ENCODE data around the gene FGD3. TPM values are rescaled to one million over a fixed set of nuclear protein-coding genes. Genes with fewer than 3 reads are reported as not detected.

Gene FGD3
- total and polyA plus RNA-seq, 2 of the 8 experiments (the other 6 are each of a cell fraction or from before 2014, with no cell fraction given): 1.4 to 1.9 TPM

DNA sequence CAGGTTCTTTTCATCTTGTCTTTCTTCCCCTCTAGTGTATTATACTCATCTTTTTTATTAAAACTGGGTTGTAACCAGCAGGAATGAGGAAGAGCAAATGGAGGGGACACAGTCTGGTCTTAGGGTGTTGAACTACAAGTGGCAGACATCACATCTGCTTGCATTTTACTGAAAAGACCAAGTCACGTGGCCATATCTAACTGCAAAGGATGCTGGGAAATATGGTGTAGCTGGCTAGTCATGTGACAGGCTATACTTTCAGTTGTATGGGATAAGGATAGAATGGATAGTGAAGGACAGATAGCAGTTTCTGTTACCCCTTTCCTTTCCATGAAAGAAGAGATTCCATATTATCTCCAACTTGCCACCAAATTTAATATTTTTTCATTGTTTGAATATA, 13.0 kb upstream of the FGD3 start:
- Histone ChIP-seq H3K4me2 (ENCODE audit: insufficient read depth in 1 of 2, low read depth in 2 of 2, low read length in 2 of 2) (no peak overlapping the region), H4K8ac (ENCODE audit: extremely low read depth, insufficient read depth, low read length) (no peak overlapping the region), H2AFZ (ENCODE audit: low read length) (no peak overlapping the region), H2BK20ac (ENCODE audit: low read length) (no peak overlapping the region), H3K4me3 (ENCODE audit: extremely low read depth in 1 of 4, insufficient read depth in 2 of 4, low read depth in 3 of 4, low read length in 4 of 4) (no peak overlapping the region), H2BK5ac (ENCODE audit: low read depth, low read length) (no peak overlapping the region), H2BK15ac (ENCODE audit: low read length) (no peak overlapping the region), H3K9me3 (ENCODE audit: insufficient read depth in 2 of 2, low read depth in 1 of 2, low read length in 1 of 2) (no peaks in the 10 kb centered on the region; a peak in 1 of 4 replicates), H2AK5ac (ENCODE audit: low read depth, low read length) (no peak overlapping the region), H3K36me3 (ENCODE audit: control insufficient read depth in 2 of 4, insufficient read depth in 4 of 4, low read length in 3 of 4) (no peaks in the 10 kb centered on the region), H3K23ac (ENCODE audit: insufficient read length) (no peak overlapping the region), H3K9ac (replicated peaks in 1 of 4; ENCODE audit: extremely low read depth in 1 of 4, low read depth in 3 of 4, low read length in 3 of 4) (no peak overlapping the region), H3K56ac (replicated peaks; ENCODE audit: insufficient read length, low read depth, low read length) (no peak overlapping the region), H3K23me2 (ENCODE audit: low read depth, low read length) (no peaks in the 10 kb centered on the region), H3K27me3 (replicated peaks in 1 of 4; ENCODE audit: control insufficient read depth in 3 of 4, extremely low read depth in 1 of 4, insufficient read depth in 3 of 4, low read length in 3 of 4) (no peaks in the 10 kb centered on the region), H3K4ac (replicated peaks; ENCODE audit: insufficient read length, low read depth, low read length) (no peak overlapping the region), H2BK120ac (replicated peaks; ENCODE audit: low read depth, low read length) (no peak overlapping the region), H3K79me1 (ENCODE audit: low read depth, low read length) (no peaks in the 10 kb centered on the region), H4K5ac (ENCODE audit: insufficient read length, low read depth, low read length) (no peak overlapping the region), H3K14ac (ENCODE audit: insufficient read length) (no peak overlapping the region), H3K18ac (ENCODE audit: extremely low read depth, low read length) (no peak overlapping the region), H4K91ac (replicated peaks; ENCODE audit: insufficient read length, low read length) (no peak overlapping the region), H3K4me1 (replicated peaks in 1 of 4; ENCODE audit: control insufficient read depth in 3 of 4, insufficient read depth in 4 of 4, low read length in 3 of 4) (no peaks in the 10 kb centered on the region), H3K79me2 (ENCODE audit: control insufficient read depth in 1 of 2, insufficient read depth in 2 of 2, low read length in 2 of 2) (no peaks in the 10 kb centered on the region), H2BK12ac (ENCODE audit: low read depth, low read length) (no peak overlapping the region), H3K27ac (ENCODE audit: low read depth, low read length) (no peak overlapping the region), H4K20me1 (replicated peaks in 1 of 2; ENCODE audit: control insufficient read depth in 1 of 2, insufficient read depth in 2 of 2, low read length in 2 of 2) (no peaks in the 10 kb centered on the region)
- FAIRE-seq (no peak), DNase-seq (ENCODE audit: low read depth in 1 of 2, low spot score in 2 of 2) (no peak)
- WGBS, 2 experiments (ENCODE audit: extremely low coverage in 1 of 2, insufficient coverage in 1 of 2, insufficient read length in 1 of 2, insufficient replicate concordance in 2 of 2, low coverage in 1 of 2, low lambda C conversion rate in 2 of 2, missing lambda C conversion rate in 1 of 2): 95% methylated on average over 1 of the region's 1 CpG; no CpG with 5 or more reads in 1 of the 2 experiments
- ChIA-PET CTCF (ENCODE audit: partially characterized antibody) (no interaction called here), POLR2A (ENCODE audit: partially characterized antibody) (no interaction called here)
- TF ChIP-seq SP1 (IDR thresholded peaks at IDR 0.05; ENCODE audit: low read depth, low read length) (no peak), TCF12 (IDR thresholded peaks at IDR 0.05; ENCODE audit: low read depth, low read length) (no peak), EGR1 (IDR thresholded peaks at IDR 0.05; ENCODE audit: borderline replicate concordance, low read depth, low read length) (no peak)

Measured in H1 (cell line).